Type B pancreatic cell (in vitro differentiated cells): ENCODE measurements around the gene DHX57. TPM values are rescaled to one million over a fixed set of nuclear protein-coding genes. Genes with fewer than 3 reads are reported as not detected.

Source experiments
- total RNA-seq: library from RNA; stranded (reverse); gene quantifications from 2 replicates; pipeline ENCODE4 v1.2.1, GENCODE V29; 2021; ENCODE audit warnings: low replicate concordance

DHX57 gene
- total RNA-seq, 1 donor from 2014 or later = 28.1 TPM

Other genes starting within 250 kb of the DHX57 start
- gene GALM, start 209.8 kb downstream of the DHX57 start, total RNA-seq = 14.0 and 16.1 TPM in 2 replicates
- gene SRSF7, start 124.6 kb downstream of the DHX57 start, total RNA-seq = 176 and 248 TPM in 2 replicates
- gene GEMIN6, start 97.7 kb downstream of the DHX57 start, total RNA-seq = 16.2 and 19.9 TPM in 2 replicates
- gene MORN2, start within 50 bp of the DHX57 start, total RNA-seq = 14.3 and 19.7 TPM in 2 replicates
- 1.0 and 1.5 TPM in 2 replicates for gene ARHGEF33, start 13.9 kb upstream of the DHX57 start, total RNA-seq
- gene SOS1, start 245.1 kb upstream of the DHX57 start, total RNA-seq = 54.2 and 63.8 TPM in 2 replicates